Measurements from ENCODE around the gene MXI1.

MXI1 gene

GRCh38 chr10:110336111-110336721, 128.8 kb downstream of the MXI1 start:
- Histone ChIP-seq H3K9me3 (ENCODE audit: severe bottlenecking) (no peaks in the 10 kb centered on the region), H3K4me3 (ENCODE audit: severe bottlenecking) (no peak overlapping the region), H3K27me3 (ENCODE audit: insufficient read depth, poor library complexity, severe bottlenecking) (no peaks in the 10 kb centered on the region), H3K27ac (ENCODE audit: poor library complexity, severe bottlenecking) (peak overlapping the region; percentile 61), H3K36me3 (ENCODE audit: low read depth) (no peaks in the 10 kb centered on the region), H3K4me1 (ENCODE audit: insufficient read depth, poor library complexity, severe bottlenecking) (peaks cover 14% of the 10 kb centered on the region)
- TF ChIP-seq CTCF (IDR thresholded peaks at IDR 0.05; ENCODE audit: poor library complexity, severe bottlenecking): peak; percentile 15
- DNase-seq (ENCODE audit: low spot score) (no peak), ATAC-seq (ENCODE audit: low read depth) (peak; percentile 99)

All from RWPE2 (cell line).